GM12878 (cell line): ENCODE results near the gene DTNBP1.

Experiments
- CEBPB ChIP-seq, 2 experiments: fragments of 150-350 bp in 1 of 2; IDR thresholded peaks; 2 replicates each; pipeline ENCODE4 v1.6.1; 2012 to 2014; ENCODE audit warnings: low read depth in 2 of 2, low read length in 2 of 2, borderline replicate concordance in 1 of 2, inconsistent platforms in 1 of 2
- CTCF ChIP-seq, 3 experiments: IDR thresholded peaks in 2 of 3; conservative IDR thresholded peaks in 1 of 3; 2 replicates each; pipeline ENCODE4 v1.5.1; 2011; ENCODE audit warnings: low read depth in 3 of 3, low read length in 3 of 3, mild to moderate bottlenecking in 3 of 3, control low read depth in 2 of 3, moderate library complexity in 2 of 3, inconsistent platforms in 1 of 3, mixed read lengths in 1 of 3; ENCODE audit not compliant: control insufficient read depth in 2 of 3, insufficient read depth in 1 of 3; ENCODE audit errors: extremely low read depth in 1 of 3
- DPF2 ChIP-seq: fragments of 450-650 bp; IDR thresholded peaks from 2 replicates; pipeline ENCODE4 v1.6.1; 2017; ENCODE audit warnings: mild to moderate bottlenecking
- JUND ChIP-seq: IDR thresholded peaks from 2 replicates; pipeline ENCODE4 v1.6.1; 2012; ENCODE audit warnings: low read depth, mild to moderate bottlenecking, low read length, improper control_type of control experiment, moderate library complexity
- POLR2AphosphoS2 ChIP-seq: IDR thresholded peaks from 2 replicates; pipeline ENCODE4 v1.6.1; 2011; ENCODE audit warnings: low read depth, mild to moderate bottlenecking, low read length, improper control_type of control experiment, moderate library complexity
- ZBTB11 ChIP-seq: fragments of 450-650 bp; formaldehyde crosslinking; IDR thresholded peaks from 2 replicates; pipeline ENCODE4 v1.5.0; 2022; ENCODE audit warnings: mild to moderate bottlenecking, missing genetic modification characterization
- ZSCAN29 ChIP-seq: fragments of 450-650 bp; IDR thresholded peaks from 2 replicates; pipeline ENCODE4 v1.6.1; 2017; ENCODE audit warnings: mild to moderate bottlenecking, moderate library complexity

GRCh38 chr6:15628499-15629131, 34.2 kb downstream of the DTNBP1 start:
- no peak for TF ChIP-seq ZSCAN29
- no peak for TF ChIP-seq POLR2AphosphoS2
- no peak for TF ChIP-seq JUND
- TF ChIP-seq ZBTB11: no peak
- no peak for TF ChIP-seq CEBPB (IDR thresholded peaks at IDR 0.05; ENCODE audit: borderline replicate concordance in 1 of 2, low read depth in 2 of 2, low read length in 2 of 2)
- no peak for TF ChIP-seq CTCF (IDR thresholded peaks at IDR 0.05 in 2 of 3, conservative IDR thresholded peaks at IDR 0.05 in 1 of 3; ENCODE audit: control insufficient read depth in 2 of 3, extremely low read depth in 1 of 3, insufficient read depth in 1 of 3, low read depth in 3 of 3, low read length in 3 of 3)
- peak; percentile 78; the same call in 1 of the 2 replicates for TF ChIP-seq DPF2
